ENCODE measurements around the gene KSR1. TPM values are rescaled to one million over a fixed set of nuclear protein-coding genes. Genes with fewer than 3 reads are reported as not detected.

KSR1 gene
- total and polyA plus RNA-seq, 8 donors = 2.7 to 32.1 (median 13.6) TPM

DNA sequence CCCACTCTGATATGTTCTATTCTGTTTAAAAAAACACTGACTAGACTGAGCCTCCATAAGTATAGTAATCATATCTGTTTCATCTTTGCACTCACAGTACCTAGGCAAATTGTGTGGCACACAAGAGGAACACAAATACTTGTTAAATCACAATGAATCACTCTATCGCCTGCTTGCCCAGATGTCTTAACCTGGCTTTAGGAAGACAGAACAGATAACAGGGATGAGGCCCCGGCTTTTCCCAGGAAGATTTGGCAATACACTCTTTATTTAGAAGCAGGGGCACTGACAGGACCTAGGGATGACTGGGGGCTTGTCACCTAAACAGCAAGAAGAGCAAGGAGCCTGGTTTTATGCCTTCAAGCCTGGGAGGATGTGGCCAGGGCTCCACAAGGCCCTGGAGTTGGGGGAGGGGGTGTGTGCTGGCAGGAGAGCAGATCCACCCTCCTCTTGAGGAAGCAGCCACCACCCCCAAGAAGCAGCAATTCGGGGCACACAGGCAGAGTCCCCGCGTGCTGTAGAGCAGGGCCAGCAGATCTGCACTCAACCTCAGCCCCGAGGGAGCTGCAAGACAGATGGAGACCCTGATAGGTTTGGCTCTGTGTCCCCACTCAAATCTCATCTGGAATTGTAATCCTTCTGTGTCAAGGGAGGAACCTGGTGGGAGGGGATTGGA is 41.0 kb upstream of the KSR1 start:
- no peaks in the 10 kb centered on the region for H3K4me1 ChIP-seq
- H3K36me3 ChIP-seq = no peaks in the 10 kb centered on the region
- intact Hi-C loops (cut with DNase I; ENCODE audit: low total_unique reads) = no loop called here
- 57 to 85% (median 63%) methylated on average over 2 to 6 of the region's 6 CpGs for WGBS, 5 donors
- no peak overlapping the region for H3K27ac ChIP-seq
- no peak overlapping the region for H3K4me3 ChIP-seq
- no peak for DNase-seq
- no peak for TF ChIP-seq CTCF (IDR thresholded peaks at IDR 0.05)
- no peak for TF ChIP-seq POLR2A (IDR thresholded peaks at IDR 0.05)
- no peak for TF ChIP-seq EP300 (IDR thresholded peaks at IDR 0.05)
- TF ChIP-seq POLR2AphosphoS5 (IDR thresholded peaks at IDR 0.05) = no peak
- H3K27me3 ChIP-seq = no peaks in the 10 kb centered on the region
- no peaks in the 10 kb centered on the region for H3K9me3 ChIP-seq

DNA sequence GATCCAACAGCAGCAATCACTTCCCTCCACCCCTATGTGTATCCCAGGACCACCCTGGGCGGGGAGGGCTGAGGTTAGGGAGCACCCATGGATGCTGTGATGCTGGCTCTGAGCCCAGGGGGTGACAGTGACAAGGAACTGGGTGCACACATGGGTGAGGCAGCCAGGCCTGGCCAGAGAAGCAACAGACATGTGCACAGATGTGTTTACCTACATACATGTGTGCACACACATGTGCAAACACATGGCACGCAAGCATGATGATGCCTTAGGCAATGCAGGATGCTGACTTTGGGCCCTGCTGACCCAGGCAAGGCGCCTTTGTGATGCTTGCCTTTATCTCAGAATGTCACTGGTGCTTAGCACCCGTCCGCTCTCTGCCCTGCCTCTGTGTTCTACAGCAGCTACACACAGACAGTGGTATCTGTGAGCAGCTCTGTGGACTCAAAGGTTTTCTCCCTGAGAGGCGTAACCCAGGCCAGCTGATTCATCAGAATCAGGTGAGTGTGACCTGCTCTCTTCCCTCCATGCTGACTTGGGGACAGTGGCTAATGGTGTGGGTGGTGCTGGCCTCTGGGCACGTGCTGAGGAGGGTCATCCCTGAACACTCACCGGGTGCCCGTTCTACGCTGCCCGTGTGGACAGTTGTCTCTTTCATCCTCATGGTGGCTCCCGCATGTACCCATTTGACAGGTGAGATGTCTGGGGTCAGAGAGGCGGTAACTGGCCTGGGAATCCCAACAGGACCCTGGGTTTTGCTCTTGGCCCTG is 38.5 kb upstream of the KSR1 start:
- Histone ChIP-seq H3K4me1 (no peaks in the 10 kb centered on the region), H3K27ac (no peak overlapping the region), H3K27me3 (no peaks in the 10 kb centered on the region), H3K4me3 (no peak overlapping the region), H3K36me3 (no peaks in the 10 kb centered on the region), H3K9me3 (no peaks in the 10 kb centered on the region)
- TF ChIP-seq POLR2AphosphoS5 (IDR thresholded peaks at IDR 0.05) = no peak
- TF ChIP-seq EP300 (IDR thresholded peaks at IDR 0.05) = no peak
- no peak for TF ChIP-seq CTCF (IDR thresholded peaks at IDR 0.05)
- TF ChIP-seq POLR2A (IDR thresholded peaks at IDR 0.05) = no peak
- WGBS, 5 donors = 86 to 92% (median 89%) methylated on average over 10 to 13 of the region's 13 CpGs
- intact Hi-C loops (cut with DNase I; ENCODE audit: low total_unique reads) = no loop called here
- DNase-seq = no peak

DNA sequence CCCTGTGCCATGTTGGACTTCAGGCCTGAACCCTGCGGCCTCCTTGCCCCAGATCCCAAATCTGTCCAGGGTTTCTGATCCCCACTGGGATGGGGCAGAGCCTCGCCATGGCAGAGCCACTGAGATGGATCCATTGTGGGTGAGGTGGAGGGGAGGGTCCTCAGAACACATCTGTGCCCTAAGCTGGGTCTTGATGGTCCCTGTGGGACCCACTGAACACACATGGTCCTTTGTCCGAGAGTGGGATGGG is 38.0 kb upstream of the KSR1 start:
- no peak for TF ChIP-seq POLR2AphosphoS5 (IDR thresholded peaks at IDR 0.05)
- TF ChIP-seq CTCF (IDR thresholded peaks at IDR 0.05) = no peak
- no peak for TF ChIP-seq POLR2A (IDR thresholded peaks at IDR 0.05)
- no peak for TF ChIP-seq EP300 (IDR thresholded peaks at IDR 0.05)
- Histone ChIP-seq H3K4me1 (no peaks in the 10 kb centered on the region), H3K27me3 (no peaks in the 10 kb centered on the region), H3K27ac (no peak overlapping the region), H3K36me3 (no peaks in the 10 kb centered on the region), H3K9me3 (no peaks in the 10 kb centered on the region), H3K4me3 (no peak overlapping the region)
- WGBS, 5 donors = 88 to 96% (median 90%) methylated on average over 2 to 3 of the region's 3 CpGs
- DNase-seq = no peak
- intact Hi-C loops (cut with DNase I; ENCODE audit: low total_unique reads) = no loop called here

DNA sequence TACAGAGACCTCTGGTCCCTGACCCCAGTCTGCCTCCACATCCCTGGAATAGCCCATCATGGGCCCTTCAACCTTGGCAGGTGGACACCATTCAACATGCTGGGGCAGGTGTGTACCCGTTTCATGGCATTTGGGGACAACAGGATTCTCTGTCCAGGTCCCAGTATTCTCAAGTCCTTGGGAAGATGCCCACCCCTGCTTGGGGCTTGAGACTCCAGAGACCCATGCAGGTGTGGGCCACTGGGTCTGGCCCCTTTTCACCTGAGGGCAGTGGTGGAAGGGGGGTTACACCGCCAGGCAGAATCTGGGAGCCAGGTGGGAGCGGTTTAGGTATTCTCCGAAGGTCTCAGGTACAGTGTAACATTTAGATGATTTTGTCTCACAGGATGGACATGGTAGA is 37.1 kb upstream of the KSR1 start:
- TF ChIP-seq POLR2A (IDR thresholded peaks at IDR 0.05) = no peak
- no peak for TF ChIP-seq EP300 (IDR thresholded peaks at IDR 0.05)
- TF ChIP-seq POLR2AphosphoS5 (IDR thresholded peaks at IDR 0.05) = no peak
- TF ChIP-seq CTCF (IDR thresholded peaks at IDR 0.05) = no peak
- no peaks in the 10 kb centered on the region for H3K27me3 ChIP-seq
- no peaks in the 10 kb centered on the region for H3K4me1 ChIP-seq
- no peaks in the 10 kb centered on the region for H3K9me3 ChIP-seq
- WGBS, 5 donors = 90 to 98% (median 96%) methylated on average over 3 to 4 of the region's 4 CpGs
- intact Hi-C loops (cut with DNase I; ENCODE audit: low total_unique reads) = no loop called here
- H3K4me3 ChIP-seq = no peak overlapping the region
- H3K36me3 ChIP-seq = no peaks in the 10 kb centered on the region
- no peak overlapping the region for H3K27ac ChIP-seq
- DNase-seq = no peak
